Measurements from ENCODE around the gene SHKBP1. TPM values are rescaled to one million over a fixed set of nuclear protein-coding genes. Genes with fewer than 3 reads are reported as not detected.
"Not testable (repeated sequence)": the region's sequence is repeated elsewhere in the genome, so short reads cannot be mapped to it uniquely, and the experiment has no call there.

SHKBP1 gene
- total RNA-seq, 2 experiments from 2014 or later, result 100 to 155 TPM

DNA sequence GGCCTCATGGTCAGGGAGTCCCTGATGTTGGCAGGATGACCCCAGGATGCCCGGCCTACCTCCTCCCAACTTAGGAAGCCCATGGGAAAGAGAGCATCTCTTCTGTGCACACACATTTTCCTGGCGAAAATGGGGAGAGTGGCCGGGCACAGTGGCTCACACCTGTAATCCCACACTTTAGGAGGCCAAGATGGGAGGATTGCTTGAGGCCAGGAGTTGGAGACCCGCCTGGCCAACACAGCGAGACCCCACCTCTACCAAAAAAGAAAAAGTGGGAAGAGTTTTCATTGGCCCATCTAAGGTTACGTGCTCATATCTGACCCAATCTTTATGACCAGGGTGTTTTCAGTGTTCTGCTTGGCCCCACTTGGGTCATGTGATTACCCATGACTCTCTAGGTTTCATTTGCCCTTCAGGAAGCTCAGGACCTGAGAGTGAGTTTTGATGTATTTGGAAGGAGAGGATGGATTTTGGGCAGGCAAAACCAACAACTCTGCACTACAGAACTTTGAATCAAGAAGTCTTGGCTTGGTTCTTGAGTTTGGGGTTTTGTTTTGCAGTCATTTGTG is 33.6 kb upstream of the SHKBP1 start:
- peaks cover 4% of the 10 kb centered on the region for H3K9me3 Mint-ChIP-seq (ENCODE audit: low read depth)
- POLR2A ChIA-PET, result no interaction called here
- H3K27me3 Mint-ChIP-seq, result peaks cover 8% of the 10 kb centered on the region
- no peak for ATAC-seq
- H3K27ac Mint-ChIP-seq, result no peak overlapping the region
- no peaks in the 10 kb centered on the region for H3K36me3 Mint-ChIP-seq (ENCODE audit: low read depth)
- H3K4me3 Mint-ChIP-seq, result no peak overlapping the region
- no peak for DNase-seq
- intact Hi-C loops (cut with DNase I, micrococcal nuclease), result no loop called here
- CTCF ChIA-PET, result no interaction called here
- no peaks in the 10 kb centered on the region for H3K4me1 Mint-ChIP-seq

DNA sequence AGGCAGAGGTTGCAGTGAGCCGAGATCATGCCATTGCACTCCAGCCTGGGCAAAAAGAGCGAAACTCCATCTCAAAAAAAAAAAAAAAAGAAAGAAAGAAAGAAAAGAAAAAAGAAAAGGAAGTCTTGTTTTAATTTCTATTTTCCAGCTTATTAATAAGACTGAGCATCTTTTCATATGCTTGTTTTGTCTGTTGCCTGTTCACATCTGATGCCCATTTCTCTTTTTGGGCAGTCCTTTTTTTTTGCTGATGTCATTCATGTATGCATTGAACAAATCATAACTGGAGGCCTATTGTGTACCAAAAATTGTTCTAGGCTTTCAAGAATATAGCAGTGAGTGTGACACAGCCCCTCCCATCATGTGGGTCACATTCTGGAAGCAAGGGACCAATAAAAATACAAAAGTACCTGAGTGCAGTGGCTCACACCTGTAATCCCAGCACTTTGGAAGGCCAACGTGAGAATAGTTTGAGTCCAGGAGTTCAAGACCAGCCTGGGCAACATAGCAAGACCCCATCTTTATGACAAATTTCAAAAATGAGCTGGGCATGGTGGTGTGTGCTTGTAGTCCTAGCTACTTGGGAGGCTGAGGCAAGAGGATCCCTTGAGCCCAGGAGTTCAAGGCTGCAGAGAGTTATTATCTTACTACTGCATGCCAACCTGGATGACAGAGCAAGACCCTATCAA is 30.4 kb upstream of the SHKBP1 start:
- ChIA-PET POLR2A (interaction anchor here (0.6 kb wide), 1 partner anchor 152 kb away, joined by 4 read pairs; no protein-coding TSS in a partner anchor), CTCF (interaction anchor here (0.7 kb wide), 1 partner anchor 89 kb away, joined by 3 read pairs; no protein-coding TSS in a partner anchor)
- H3K9me3 Mint-ChIP-seq (ENCODE audit: low read depth); H3K27ac Mint-ChIP-seq; ATAC-seq; H3K4me1 Mint-ChIP-seq; DNase-seq; H3K36me3 Mint-ChIP-seq (ENCODE audit: low read depth); H3K4me3 Mint-ChIP-seq: not testable (repeated sequence)
- H3K27me3 Mint-ChIP-seq, result peaks cover 21% of the 10 kb centered on the region
- intact Hi-C loops (cut with DNase I, micrococcal nuclease), result loop anchor here in 1 of 2 experiments (5.0 kb wide), 1 partner anchor 51 kb away; no protein-coding TSS in a partner anchor

DNA sequence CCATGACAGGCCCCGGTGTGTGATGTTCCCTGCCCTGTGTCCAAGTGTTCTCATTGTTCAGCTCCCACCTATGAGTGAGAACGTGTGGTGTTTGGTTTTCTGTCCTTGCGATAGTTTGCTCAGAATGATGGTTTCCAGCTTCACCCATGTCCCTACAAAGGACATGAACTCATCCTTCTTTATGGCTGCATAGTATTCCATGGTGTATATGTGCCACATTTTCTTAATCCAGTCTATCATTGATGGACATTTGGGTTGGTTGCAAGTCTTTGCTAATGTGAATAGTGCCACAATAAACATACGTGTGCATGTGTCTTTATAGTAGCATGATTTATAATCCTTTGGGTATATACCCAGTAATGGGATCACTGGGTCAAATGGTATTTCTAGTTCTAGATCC is 29.5 kb upstream of the SHKBP1 start:
- H3K27ac Mint-ChIP-seq, H3K4me1 Mint-ChIP-seq: not testable (repeated sequence)
- intact Hi-C loops (cut with DNase I, micrococcal nuclease), result loop anchor here in 1 of 2 experiments (5.0 kb wide), 1 partner anchor 50 kb away; no protein-coding TSS in a partner anchor

DNA sequence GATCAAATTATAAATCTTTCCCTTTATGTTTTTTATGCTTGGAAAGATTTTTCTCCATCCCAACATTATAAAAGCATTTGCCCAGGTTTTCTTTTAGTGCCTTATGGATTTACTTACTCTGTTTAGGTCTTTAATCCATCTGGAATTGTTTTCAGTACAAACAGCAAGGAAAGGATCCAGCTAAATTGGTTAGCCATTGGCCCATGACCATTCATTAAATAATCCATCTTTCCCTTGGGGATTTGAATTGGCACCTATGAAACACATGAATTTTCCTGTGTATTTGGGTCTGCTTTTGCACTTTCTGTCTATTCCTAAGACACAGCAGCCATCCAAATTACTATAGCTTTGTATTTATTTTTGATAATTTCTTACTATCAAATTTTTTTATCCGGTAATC is 28.8 kb upstream of the SHKBP1 start:
- CTCF ChIA-PET, result interaction anchor here (1.1 to 2.4 kb wide), 8 partner anchors 12 to 87 kb away, joined by 3 to 17 read pairs (median 4); no protein-coding TSS in a partner anchor
- Mint-ChIP-seq H3K4me1 (peaks cover 7% of the 10 kb centered on the region), H3K4me3 (no peak overlapping the region), H3K9me3 (ENCODE audit: low read depth) (peaks cover 4% of the 10 kb centered on the region), H3K27me3 (peaks cover 27% of the 10 kb centered on the region), H3K36me3 (ENCODE audit: low read depth) (no peaks in the 10 kb centered on the region), H3K27ac (no peak overlapping the region)
- no peak for ATAC-seq
- intact Hi-C loops (cut with DNase I, micrococcal nuclease), result loop anchor here in 1 of 2 experiments (5.0 kb wide), 1 partner anchor 49 kb away; no protein-coding TSS in a partner anchor
- DNase-seq, result no peak
- POLR2A ChIA-PET, result no interaction called here

More for the DNA sequence above, 29.5 kb upstream of the SHKBP1 start:
- not testable (repeated sequence) for H3K36me3 Mint-ChIP-seq (ENCODE audit: low read depth); ATAC-seq; DNase-seq; H3K4me3 Mint-ChIP-seq; H3K9me3 Mint-ChIP-seq (ENCODE audit: low read depth)
- POLR2A ChIA-PET, result interaction anchor here (0.6 kb wide), 1 partner anchor 152 kb away, joined by 4 read pairs; no protein-coding TSS in a partner anchor
- peaks cover 23% of the 10 kb centered on the region for H3K27me3 Mint-ChIP-seq
- CTCF ChIA-PET, result interaction anchor here (0.7 to 2.4 kb wide), 3 partner anchors 26 to 88 kb away, joined by 3 to 17 read pairs (median 3); no protein-coding TSS in a partner anchor

DNA sequence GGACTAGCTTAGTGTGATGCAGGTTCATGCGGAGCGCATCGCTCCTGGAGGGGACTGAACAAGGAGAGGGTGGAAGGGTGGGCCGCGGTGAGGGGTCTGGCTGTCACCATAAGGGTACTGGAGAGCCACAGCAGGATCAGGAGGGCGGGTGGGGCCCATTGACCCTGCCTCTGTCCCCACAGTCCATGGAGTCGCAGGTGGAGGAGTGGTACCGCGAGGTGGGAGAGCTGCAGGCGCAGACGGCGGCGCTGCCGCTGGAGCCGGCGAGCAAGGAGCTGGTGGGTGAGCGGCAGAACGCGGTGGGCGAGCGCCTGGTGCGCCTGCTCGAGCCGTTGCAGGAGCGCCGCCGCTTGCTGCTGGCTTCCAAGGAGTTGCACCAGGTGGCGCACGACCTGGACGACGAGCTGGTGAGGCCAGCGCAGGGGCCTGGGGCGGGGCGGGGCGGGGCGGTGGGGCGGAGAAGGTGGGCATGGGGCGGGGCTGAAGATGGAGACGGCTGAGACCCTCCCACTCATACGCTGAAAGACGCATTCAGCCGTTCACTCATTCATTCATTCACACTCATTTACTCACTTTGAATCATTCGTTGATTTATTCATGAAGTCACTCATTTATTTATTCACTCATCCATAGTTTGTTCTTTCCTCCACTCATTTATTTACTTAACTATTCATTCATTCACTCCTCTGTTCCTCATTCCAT is 27.5 kb upstream of the SHKBP1 start:
- intact Hi-C loops (cut with DNase I, micrococcal nuclease), result loop anchor here (1.0 to 5.0 kb wide), 4 partner anchors 21 to 85 kb away; no protein-coding TSS in a partner anchor
- Mint-ChIP-seq H3K4me1 (peaks cover 10% of the 10 kb centered on the region), H3K27ac (no peak overlapping the region), H3K9me3 (ENCODE audit: low read depth) (peaks cover 4% of the 10 kb centered on the region), H3K4me3 (no peak overlapping the region), H3K27me3 (peaks cover 37% of the 10 kb centered on the region), H3K36me3 (ENCODE audit: low read depth) (no peaks in the 10 kb centered on the region)
- DNase-seq, result peak; percentile 90
- CTCF ChIA-PET, result interaction anchor here (0.5 to 2.4 kb wide), 23 partner anchors 9 to 830 kb away, joined by 3 to 17 read pairs (median 4); partner anchors contain the start of gene AKT2
- peak; percentile 95 for ATAC-seq
- POLR2A ChIA-PET, result interaction anchor here (0.6 to 0.7 kb wide), 2 partner anchors 21 to 49 kb away, joined by 4 to 8 read pairs; no protein-coding TSS in a partner anchor

DNA sequence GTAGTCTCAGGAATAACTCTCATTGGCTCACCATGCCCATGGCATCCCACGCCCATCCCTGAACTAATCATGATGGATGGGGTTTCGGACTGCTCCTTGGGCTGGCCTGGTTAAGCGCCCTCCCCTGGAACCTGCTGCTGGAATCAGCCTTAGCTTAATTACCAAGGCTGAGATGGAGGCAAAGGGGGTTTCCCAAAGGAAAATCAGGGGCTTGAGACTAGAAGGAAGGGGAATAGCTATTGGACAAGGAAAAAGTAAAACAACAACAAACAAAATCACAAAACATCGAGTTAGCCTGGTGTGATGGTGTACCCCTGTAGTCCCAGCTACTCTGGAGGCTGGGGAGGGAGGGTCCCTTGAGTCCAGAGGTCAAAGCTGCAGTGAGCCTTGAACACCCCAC is 25.7 kb upstream of the SHKBP1 start:
- ChIA-PET CTCF (interaction anchor here (0.5 to 1.2 kb wide), 7 partner anchors 16 to 135 kb away, joined by 3 to 5 read pairs (median 3); no protein-coding TSS in a partner anchor), POLR2A (no interaction called here)
- DNase-seq (no peak), ATAC-seq (no peak)
- intact Hi-C loops (cut with DNase I, micrococcal nuclease), result no loop called here
- Mint-ChIP-seq H3K4me1 (peaks cover 10% of the 10 kb centered on the region), H3K4me3 (no peak overlapping the region), H3K27ac (no peak overlapping the region), H3K9me3 (ENCODE audit: low read depth) (peaks cover 4% of the 10 kb centered on the region), H3K36me3 (ENCODE audit: low read depth) (no peaks in the 10 kb centered on the region), H3K27me3 (peaks cover 48% of the 10 kb centered on the region)

DNA sequence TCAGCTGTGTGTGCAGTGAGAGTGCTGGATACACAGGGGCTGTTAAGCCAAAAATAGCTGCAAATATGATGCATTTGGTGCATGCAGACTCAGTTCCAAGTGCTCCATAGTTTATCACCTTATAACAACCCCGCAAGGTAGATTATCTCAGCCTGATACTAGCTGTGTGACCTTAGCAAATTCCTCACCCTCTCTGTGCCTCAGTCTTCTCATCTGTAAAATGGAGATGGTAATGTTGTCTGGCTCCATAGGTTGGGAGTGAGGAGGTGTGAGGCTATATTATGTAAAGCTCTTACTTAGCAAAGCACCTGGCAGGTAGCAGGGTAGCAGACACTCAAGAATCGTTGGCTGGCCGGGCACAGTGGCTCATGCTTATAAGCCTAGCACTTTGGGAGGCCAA is 23.8 kb upstream of the SHKBP1 start:
- no peak for DNase-seq
- peaks cover 10% of the 10 kb centered on the region for H3K4me1 Mint-ChIP-seq
- H3K27me3 Mint-ChIP-seq, result peaks cover 41% of the 10 kb centered on the region
- ChIA-PET POLR2A (no interaction called here), CTCF (interaction anchor here (0.9 to 1.8 kb wide), 2 partner anchors 13 to 82 kb away, joined by 3 to 10 read pairs; no protein-coding TSS in a partner anchor)
- no peaks in the 10 kb centered on the region for H3K36me3 Mint-ChIP-seq (ENCODE audit: low read depth)
- H3K27ac Mint-ChIP-seq, result no peak overlapping the region
- H3K4me3 Mint-ChIP-seq, result no peak overlapping the region
- intact Hi-C loops (cut with DNase I, micrococcal nuclease), result no loop called here
- no peaks in the 10 kb centered on the region for H3K9me3 Mint-ChIP-seq (ENCODE audit: low read depth)
- ATAC-seq, result no peak

DNA sequence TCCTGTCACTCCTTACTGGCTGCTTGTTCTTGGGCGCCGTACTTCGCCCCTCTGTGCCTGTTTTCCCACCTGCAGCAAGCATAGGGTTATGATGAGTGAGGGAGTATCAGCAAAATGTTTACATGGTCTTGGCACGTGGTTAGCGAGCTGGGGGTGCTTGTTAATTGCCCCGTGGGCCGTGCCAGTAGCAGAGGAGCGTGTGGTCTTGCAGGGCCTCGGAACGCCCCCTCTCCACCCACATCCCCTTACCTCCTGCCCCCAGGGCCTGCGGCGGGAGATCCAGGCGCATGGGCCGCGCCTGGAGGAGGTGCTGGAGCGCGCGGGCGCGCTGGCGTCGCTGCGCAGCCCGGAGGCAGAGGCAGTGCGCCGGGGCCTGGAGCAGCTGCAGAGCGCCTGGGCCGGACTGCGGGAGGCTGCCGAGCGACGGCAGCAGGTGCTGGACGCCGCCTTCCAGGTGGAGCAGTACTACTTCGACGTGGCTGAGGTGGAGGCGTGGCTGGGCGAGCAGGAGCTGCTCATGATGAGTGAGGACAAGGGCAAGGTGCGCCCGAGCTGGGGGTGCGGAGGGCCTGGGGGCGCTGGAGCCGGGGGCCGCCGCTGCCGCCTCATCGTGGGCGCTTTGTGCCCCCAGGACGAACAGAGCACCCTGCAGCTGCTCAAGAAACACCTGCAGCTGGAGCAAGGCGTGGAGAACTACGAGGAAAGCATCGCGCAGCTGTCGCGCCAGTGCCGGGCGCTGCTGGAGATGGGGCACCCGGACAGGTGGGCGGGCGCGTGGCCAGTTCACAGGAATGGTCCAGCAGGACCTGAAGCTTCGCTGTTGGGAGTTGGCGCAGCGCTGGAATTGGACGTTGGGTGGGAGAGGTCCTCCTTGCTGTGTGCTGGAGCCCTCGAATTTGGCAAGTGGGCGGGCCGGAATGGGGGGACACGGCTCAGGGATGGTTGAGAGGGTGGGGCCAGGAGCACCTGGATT is 22.5 kb upstream of the SHKBP1 start:
- DNase-seq (no peak), ATAC-seq (no peak)
- ChIA-PET CTCF (interaction anchor here (0.7 to 1.0 kb wide), 2 partner anchors 31 to 51 kb away, joined by 3 to 5 read pairs; no protein-coding TSS in a partner anchor), POLR2A (no interaction called here)
- Mint-ChIP-seq H3K4me1 (peaks cover 5% of the 10 kb centered on the region), H3K4me3 (no peak overlapping the region), H3K36me3 (ENCODE audit: low read depth) (no peaks in the 10 kb centered on the region), H3K27me3 (peaks cover 38% of the 10 kb centered on the region), H3K9me3 (ENCODE audit: low read depth) (no peaks in the 10 kb centered on the region), H3K27ac (no peak overlapping the region)
- intact Hi-C loops (cut with DNase I, micrococcal nuclease), result no loop called here

DNA sequence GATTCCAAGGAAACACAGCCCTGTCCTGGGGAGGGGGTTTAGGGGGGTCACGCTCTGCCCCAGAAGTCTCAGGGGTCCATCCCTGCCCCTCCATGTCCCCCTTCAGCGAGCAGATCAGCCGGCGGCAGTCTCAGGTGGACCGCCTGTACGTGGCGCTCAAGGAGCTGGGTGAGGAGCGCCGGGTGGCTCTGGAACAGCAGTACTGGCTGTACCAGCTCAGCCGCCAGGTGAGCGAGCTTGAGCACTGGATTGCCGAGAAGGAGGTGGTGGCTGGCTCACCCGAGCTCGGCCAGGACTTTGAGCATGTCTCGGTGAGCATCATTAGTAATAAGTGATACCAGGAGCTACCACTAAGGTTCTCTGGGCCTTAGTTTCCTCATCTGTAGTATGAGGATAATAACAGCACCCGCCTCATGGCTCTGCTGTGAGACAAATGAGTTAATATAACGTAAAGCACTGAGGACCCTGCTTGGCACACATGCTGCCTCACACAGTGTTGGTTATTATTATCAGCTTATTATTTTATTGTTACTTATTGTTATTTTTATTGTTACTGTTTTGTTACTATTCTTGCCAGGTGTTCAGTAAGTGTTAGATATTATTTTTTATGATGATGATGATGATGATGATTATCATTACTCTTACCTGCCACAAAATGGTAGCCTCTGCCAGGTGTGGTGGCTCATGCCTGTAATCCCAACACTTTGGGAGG is 20.5 kb upstream of the SHKBP1 start:
- CTCF ChIA-PET, result no interaction called here
- peaks cover 38% of the 10 kb centered on the region for H3K27me3 Mint-ChIP-seq
- no peaks in the 10 kb centered on the region for H3K36me3 Mint-ChIP-seq (ENCODE audit: low read depth)
- no peak for DNase-seq
- H3K4me3 Mint-ChIP-seq, result no peak overlapping the region
- POLR2A ChIA-PET, result interaction anchor here (0.6 to 1.0 kb wide), 3 partner anchors 8 to 418 kb away, joined by 3 to 5 read pairs (median 3); no protein-coding TSS in a partner anchor
- peaks cover 2% of the 10 kb centered on the region for H3K4me1 Mint-ChIP-seq
- no peak for ATAC-seq
- H3K9me3 Mint-ChIP-seq (ENCODE audit: low read depth), result no peaks in the 10 kb centered on the region
- intact Hi-C loops (cut with DNase I, micrococcal nuclease), result no loop called here
- no peak overlapping the region for H3K27ac Mint-ChIP-seq

DNA sequence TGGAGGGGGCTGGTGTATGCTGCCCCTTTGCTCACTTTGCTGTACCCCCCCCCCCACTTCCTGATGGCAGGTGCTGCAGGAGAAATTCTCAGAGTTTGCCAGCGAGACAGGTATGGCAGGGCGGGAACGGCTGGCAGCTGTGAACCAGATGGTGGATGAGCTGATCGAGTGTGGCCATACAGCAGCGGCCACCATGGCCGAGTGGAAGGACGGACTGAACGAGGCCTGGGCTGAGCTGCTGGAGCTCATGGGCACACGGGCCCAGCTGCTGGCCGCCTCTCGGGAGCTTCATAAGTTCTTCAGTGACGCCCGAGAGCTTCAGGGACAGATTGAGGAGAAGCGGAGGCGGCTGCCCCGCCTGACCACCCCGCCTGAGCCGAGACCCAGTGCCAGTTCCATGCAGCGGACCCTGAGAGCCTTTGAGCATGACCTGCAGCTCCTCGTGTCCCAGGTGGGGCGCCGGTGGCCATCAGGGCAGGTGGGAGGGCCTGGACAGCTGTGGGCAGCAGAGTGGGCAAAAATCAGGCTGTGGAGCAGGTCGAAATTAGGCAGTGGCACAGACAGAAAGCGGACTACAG is 19.6 kb upstream of the SHKBP1 start:
- Mint-ChIP-seq H3K4me1 (peaks cover 2% of the 10 kb centered on the region), H3K27me3 (peaks cover 38% of the 10 kb centered on the region), H3K36me3 (ENCODE audit: low read depth) (no peaks in the 10 kb centered on the region), H3K4me3 (no peak overlapping the region), H3K9me3 (ENCODE audit: low read depth) (no peaks in the 10 kb centered on the region), H3K27ac (no peak overlapping the region)
- ATAC-seq (no peak), DNase-seq (no peak)
- ChIA-PET POLR2A (no interaction called here), CTCF (interaction anchor here (0.5 kb wide), 1 partner anchor 247 kb away, joined by 3 read pairs; no protein-coding TSS in a partner anchor)
- intact Hi-C loops (cut with DNase I, micrococcal nuclease), result no loop called here

All from activated CD4-positive, alpha-beta T cell treated with anti-CD3 and anti-CD28 coated beads for 36 hours (primary cell).